DOHH2 (cell line): ENCODE results near the gene CDKAL1.

Experiments
- H3F3A ChIP-seq: fragments of 200-600 bp; sonication (generic), shearing (Covaris generic); 2 replicates; pipeline ENCODE4 v1.6.0; 2016; ENCODE audit warnings: antibody characterized with exemption, mild to moderate bottlenecking; ENCODE audit not compliant: control insufficient read depth, insufficient read depth
- H3K27ac ChIP-seq: fragments of 200-600 bp; sonication (generic); 2 replicates; pipeline ENCODE4 v1.5.1; 2014; ENCODE audit warnings: low read depth, mild to moderate bottlenecking, low read length, moderate library complexity
- H3K27me3 ChIP-seq: fragments of 200-600 bp; sonication (generic); 2 replicates; pipeline ENCODE4 v1.6.1; 2014; ENCODE audit warnings: mild to moderate bottlenecking, low read length, mixed read lengths; ENCODE audit not compliant: control insufficient read depth
- H3K36me3 ChIP-seq: fragments of 200-600 bp; sonication (generic); 2 replicates; pipeline ENCODE4 v1.6.1; 2014; ENCODE audit warnings: mild to moderate bottlenecking, low read length, moderate library complexity, mixed read lengths; ENCODE audit not compliant: control insufficient read depth
- H3K4me1 ChIP-seq: fragments of 200-600 bp; sonication (generic); 2 replicates; pipeline ENCODE4 v1.6.1; 2014; ENCODE audit warnings: mild to moderate bottlenecking, low read length, mixed read lengths; ENCODE audit not compliant: control insufficient read depth
- H3K4me2 ChIP-seq: fragments of 200-600 bp; sonication (generic); 2 replicates; pipeline ENCODE4 v1.6.0; 2014; ENCODE audit warnings: mild to moderate bottlenecking, low read length, moderate library complexity
- H3K4me3 ChIP-seq: fragments of 200-600 bp; sonication (generic); 2 replicates; pipeline ENCODE4 v1.5.1; 2014; ENCODE audit warnings: mild to moderate bottlenecking, low read length, mixed read lengths
- H3K79me2 ChIP-seq: fragments of 200-600 bp; sonication (generic); 2 replicates; pipeline ENCODE4 v1.6.1; 2014; ENCODE audit warnings: mild to moderate bottlenecking, low read length, mixed read lengths; ENCODE audit not compliant: control insufficient read depth
- H3K9me2 ChIP-seq: fragments of 200-600 bp; sonication (generic); replicated peaks from 2 replicates; pipeline ENCODE4 v1.6.1; 2014; ENCODE audit warnings: mild to moderate bottlenecking, low read length, mixed read lengths; ENCODE audit not compliant: control insufficient read depth
- H3K9me3 ChIP-seq: fragments of 200-600 bp; sonication (generic); 2 replicates; pipeline ENCODE4 v1.6.1; 2014; ENCODE audit warnings: antibody characterized with exemption, low read length, mixed read lengths; ENCODE audit not compliant: control insufficient read depth, insufficient read depth
- H4K20me1 ChIP-seq: fragments of 200-600 bp; sonication (generic); 2 replicates; pipeline ENCODE4 v1.6.0; 2014; ENCODE audit warnings: low read depth, mild to moderate bottlenecking, antibody characterized with exemption, low read length, moderate library complexity; ENCODE audit not compliant: control insufficient read depth, insufficient read depth
- EZH2phosphoT487 ChIP-seq: fragments of 200-600 bp; sonication (generic); IDR thresholded peaks from 2 replicates; pipeline ENCODE4 v1.6.1; 2017; ENCODE audit warnings: borderline replicate concordance, mild to moderate bottlenecking, antibody characterized with exemption, low read length, moderate library complexity, mixed read lengths
- TF ChIP-seq, protein P1 (sequence below): fragments of 200-600 bp; sonication (generic); IDR thresholded peaks from one replicate; pipeline ENCODE4 v1.5.1; 2014; ENCODE audit warnings: antibody characterized with exemption, mild to moderate bottlenecking, low read depth, low read length; ENCODE audit not compliant: poor library complexity, severe bottlenecking

The CDKAL1 gene

DNA sequence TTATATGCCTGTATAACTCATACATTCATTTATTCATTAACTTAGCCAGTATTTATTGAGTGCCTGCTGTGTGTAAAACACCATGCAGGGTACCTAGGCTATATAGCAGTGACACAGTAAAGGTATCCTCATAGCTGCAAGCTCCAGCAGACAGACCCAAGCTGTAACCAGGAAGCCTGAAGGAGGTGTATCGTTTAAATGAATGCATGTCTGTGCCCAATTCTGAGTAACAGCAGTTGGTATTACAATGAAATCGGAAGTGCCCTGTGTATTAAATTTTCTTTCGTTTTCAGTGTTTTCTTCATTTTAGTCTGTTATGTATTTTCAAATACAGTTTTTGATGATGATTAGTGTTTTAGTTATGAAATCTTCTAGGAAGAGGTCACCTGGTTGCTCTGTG is 573.5 kb downstream of the CDKAL1 start:
- Histone ChIP-seq H3K4me2 (no peak overlapping the region), H4K20me1 (no peaks in the 10 kb centered on the region), H3F3A (no peaks in the 10 kb centered on the region), H3K4me1 (peaks cover 33% of the 10 kb centered on the region), H3K9me3 (no peaks in the 10 kb centered on the region), H3K27me3 (no peaks in the 10 kb centered on the region), H3K9me2 (no peaks in the 10 kb centered on the region), H3K36me3 (no peaks in the 10 kb centered on the region), H3K79me2 (no peaks in the 10 kb centered on the region), H3K27ac (no peak overlapping the region), H3K4me3 (no peak overlapping the region)
- TF ChIP-seq EZH2phosphoT487 = no peak

DNA sequence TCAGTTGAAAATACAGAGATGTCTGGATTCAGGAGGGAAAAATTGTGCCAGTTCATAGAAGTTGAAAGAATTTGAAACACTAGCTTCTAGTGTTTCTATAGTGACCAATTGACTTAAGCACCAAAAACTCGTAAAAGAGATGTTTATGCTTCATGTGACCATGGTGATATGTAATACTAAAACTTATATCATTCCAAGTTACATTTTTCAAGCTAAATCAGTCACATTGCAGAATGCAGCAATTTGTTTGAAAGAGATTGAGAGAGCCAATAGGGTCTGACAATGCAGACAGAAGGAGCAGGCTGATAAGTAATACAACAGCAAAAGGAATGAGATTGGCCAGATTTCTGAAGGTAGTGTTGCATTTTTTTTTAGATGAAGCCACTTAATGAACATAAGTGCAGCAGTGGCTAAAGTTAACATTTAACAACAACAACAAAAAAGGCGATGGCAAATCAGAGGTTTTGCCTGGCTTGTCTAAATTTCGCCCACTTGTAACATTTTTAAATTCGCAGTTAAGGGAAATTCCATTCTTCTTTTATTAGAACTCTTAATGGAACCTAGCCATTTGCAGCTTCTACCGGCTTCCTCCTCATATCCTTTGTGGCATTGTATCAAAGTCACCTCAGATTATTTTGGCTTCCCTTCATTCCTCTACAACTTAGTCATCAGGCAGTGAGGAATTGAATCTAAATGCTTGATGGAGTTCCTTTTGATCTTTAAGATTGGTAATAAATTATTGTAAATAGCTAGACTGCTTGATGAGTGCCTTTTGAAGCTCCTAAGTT is 575.3 kb downstream of the CDKAL1 start:
- no peaks in the 10 kb centered on the region for H3K9me2 ChIP-seq
- no peak overlapping the region for H3K4me2 ChIP-seq
- H3K27me3 ChIP-seq = no peaks in the 10 kb centered on the region
- no peak overlapping the region for H3K27ac ChIP-seq
- peaks cover 34% of the 10 kb centered on the region for H3K4me1 ChIP-seq
- no peaks in the 10 kb centered on the region for H4K20me1 ChIP-seq
- H3K79me2 ChIP-seq = no peaks in the 10 kb centered on the region
- H3K9me3 ChIP-seq = no peaks in the 10 kb centered on the region
- no peak overlapping the region for H3K4me3 ChIP-seq
- H3F3A ChIP-seq = no peaks in the 10 kb centered on the region
- TF ChIP-seq EZH2phosphoT487 = no peak
- TF ChIP-seq, protein P1, sequence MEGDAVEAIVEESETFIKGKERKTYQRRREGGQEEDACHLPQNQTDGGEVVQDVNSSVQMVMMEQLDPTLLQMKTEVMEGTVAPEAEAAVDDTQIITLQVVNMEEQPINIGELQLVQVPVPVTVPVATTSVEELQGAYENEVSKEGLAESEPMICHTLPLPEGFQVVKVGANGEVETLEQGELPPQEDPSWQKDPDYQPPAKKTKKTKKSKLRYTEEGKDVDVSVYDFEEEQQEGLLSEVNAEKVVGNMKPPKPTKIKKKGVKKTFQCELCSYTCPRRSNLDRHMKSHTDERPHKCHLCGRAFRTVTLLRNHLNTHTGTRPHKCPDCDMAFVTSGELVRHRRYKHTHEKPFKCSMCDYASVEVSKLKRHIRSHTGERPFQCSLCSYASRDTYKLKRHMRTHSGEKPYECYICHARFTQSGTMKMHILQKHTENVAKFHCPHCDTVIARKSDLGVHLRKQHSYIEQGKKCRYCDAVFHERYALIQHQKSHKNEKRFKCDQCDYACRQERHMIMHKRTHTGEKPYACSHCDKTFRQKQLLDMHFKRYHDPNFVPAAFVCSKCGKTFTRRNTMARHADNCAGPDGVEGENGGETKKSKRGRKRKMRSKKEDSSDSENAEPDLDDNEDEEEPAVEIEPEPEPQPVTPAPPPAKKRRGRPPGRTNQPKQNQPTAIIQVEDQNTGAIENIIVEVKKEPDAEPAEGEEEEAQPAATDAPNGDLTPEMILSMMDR = no peak
- H3K36me3 ChIP-seq = no peaks in the 10 kb centered on the region

DNA sequence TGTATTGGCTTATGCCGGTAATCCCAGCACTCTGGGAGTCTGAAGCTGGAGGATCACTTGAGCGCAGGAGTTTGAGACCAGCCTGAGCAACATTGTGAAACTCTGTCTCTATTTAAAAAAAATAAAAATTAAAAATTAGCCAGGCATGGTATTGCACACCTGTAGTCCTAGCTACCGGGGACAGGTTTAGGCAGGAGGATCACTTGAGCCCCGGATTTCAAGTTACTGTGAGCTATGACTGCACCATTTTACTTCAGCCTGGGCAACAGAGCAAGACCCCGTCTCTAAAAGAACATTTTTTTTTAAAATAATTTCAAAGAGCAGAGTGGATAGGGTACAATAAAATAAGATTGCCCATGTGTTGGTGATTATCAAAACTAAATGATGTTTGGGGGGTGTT is 576.4 kb downstream of the CDKAL1 start:
- H3K36me3 ChIP-seq = no peaks in the 10 kb centered on the region
- TF ChIP-seq, protein P1 = no peak
- TF ChIP-seq EZH2phosphoT487 = no peak
- H3F3A ChIP-seq = no peaks in the 10 kb centered on the region
- H3K4me2 ChIP-seq = peak overlapping the region; percentile 62; the same call in 1 of the 2 replicates
- H3K4me3 ChIP-seq = no peak overlapping the region
- H3K27ac ChIP-seq = no peak overlapping the region
- peaks cover 34% of the 10 kb centered on the region for H3K4me1 ChIP-seq
- no peaks in the 10 kb centered on the region for H3K9me2 ChIP-seq
- H3K79me2 ChIP-seq = no peaks in the 10 kb centered on the region
- H4K20me1 ChIP-seq = no peaks in the 10 kb centered on the region
- H3K9me3 ChIP-seq = no peaks in the 10 kb centered on the region
- no peaks in the 10 kb centered on the region for H3K27me3 ChIP-seq

DNA sequence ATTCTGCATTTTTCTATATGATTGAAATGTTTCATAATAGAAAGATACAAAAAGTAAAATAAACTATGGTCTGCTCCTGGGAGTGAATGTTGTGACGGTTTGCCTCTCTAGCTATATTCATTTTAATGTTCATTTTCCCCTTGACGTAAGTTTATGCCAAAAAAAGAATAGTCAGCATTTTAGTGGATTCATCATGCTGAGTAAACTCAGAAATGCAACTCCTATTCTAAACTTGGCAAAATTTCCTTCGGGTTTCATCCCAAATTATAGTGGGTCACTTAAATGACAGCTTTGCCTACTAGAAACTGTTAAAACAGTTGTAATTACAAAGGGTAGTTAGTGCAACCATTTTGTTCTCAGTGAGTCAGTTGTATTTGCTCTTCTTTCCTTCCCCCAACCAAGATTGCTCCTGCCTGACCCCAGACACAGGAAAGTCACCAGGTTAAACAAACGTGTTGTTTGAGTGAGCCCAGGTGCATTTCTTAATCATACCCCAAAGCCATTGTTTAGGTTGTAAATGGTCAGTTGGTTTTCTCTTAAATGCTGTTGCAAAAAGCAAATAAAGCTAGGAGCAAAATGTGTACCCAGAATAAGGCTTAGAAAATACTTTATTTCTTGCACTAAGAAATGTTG is 577.0 kb downstream of the CDKAL1 start:
- H3K27ac ChIP-seq = peak overlapping the region; percentile 12
- H3K27me3 ChIP-seq = no peaks in the 10 kb centered on the region
- no peaks in the 10 kb centered on the region for H3K9me3 ChIP-seq
- peaks cover 34% of the 10 kb centered on the region for H3K4me1 ChIP-seq
- H3K79me2 ChIP-seq = no peaks in the 10 kb centered on the region
- peak overlapping the region; percentile 62 for H3K4me2 ChIP-seq
- no peaks in the 10 kb centered on the region for H3K9me2 ChIP-seq
- H3K36me3 ChIP-seq = no peaks in the 10 kb centered on the region
- no peak for TF ChIP-seq EZH2phosphoT487
- TF ChIP-seq, protein P1 = no peak
- peak overlapping the region; percentile 53 for H3K4me3 ChIP-seq
- H4K20me1 ChIP-seq = no peaks in the 10 kb centered on the region
- no peaks in the 10 kb centered on the region for H3F3A ChIP-seq
